GM12801 (cell line): ENCODE results near the gene ZNF300.
"Not testable (repeated sequence)": the region's sequence is repeated elsewhere in the genome, so short reads cannot be mapped to it uniquely, and the experiment has no call there.

Experiments
- TF ChIP-seq, protein P1 (sequence below): IDR thresholded peaks from one replicate; pipeline ENCODE4 v1.5.1; 2011; ENCODE audit warnings: control low read depth; ENCODE audit not compliant: insufficient read length; ENCODE audit errors: extremely low read depth

Gene ZNF300

DNA sequence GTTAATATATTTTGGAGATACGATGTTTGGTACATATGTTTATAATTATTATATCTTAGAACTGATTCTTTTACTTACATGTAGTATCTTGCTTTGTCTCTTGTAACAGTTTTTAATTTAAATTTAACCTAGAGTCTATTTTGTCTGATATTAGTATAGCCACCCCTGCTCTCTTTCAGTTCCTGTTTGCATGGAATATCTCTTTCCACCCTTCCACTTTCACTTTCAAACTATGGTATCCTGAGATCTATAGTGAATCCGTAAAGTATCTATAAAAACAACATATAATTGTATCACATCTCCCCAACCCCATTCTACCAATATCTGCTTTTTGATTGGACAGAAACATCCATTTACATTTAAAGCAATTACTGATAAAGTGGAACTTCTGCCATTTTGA lies 51.2 kb downstream of the ZNF300 start:
- TF ChIP-seq, protein P1, sequence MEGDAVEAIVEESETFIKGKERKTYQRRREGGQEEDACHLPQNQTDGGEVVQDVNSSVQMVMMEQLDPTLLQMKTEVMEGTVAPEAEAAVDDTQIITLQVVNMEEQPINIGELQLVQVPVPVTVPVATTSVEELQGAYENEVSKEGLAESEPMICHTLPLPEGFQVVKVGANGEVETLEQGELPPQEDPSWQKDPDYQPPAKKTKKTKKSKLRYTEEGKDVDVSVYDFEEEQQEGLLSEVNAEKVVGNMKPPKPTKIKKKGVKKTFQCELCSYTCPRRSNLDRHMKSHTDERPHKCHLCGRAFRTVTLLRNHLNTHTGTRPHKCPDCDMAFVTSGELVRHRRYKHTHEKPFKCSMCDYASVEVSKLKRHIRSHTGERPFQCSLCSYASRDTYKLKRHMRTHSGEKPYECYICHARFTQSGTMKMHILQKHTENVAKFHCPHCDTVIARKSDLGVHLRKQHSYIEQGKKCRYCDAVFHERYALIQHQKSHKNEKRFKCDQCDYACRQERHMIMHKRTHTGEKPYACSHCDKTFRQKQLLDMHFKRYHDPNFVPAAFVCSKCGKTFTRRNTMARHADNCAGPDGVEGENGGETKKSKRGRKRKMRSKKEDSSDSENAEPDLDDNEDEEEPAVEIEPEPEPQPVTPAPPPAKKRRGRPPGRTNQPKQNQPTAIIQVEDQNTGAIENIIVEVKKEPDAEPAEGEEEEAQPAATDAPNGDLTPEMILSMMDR: no peak

DNA sequence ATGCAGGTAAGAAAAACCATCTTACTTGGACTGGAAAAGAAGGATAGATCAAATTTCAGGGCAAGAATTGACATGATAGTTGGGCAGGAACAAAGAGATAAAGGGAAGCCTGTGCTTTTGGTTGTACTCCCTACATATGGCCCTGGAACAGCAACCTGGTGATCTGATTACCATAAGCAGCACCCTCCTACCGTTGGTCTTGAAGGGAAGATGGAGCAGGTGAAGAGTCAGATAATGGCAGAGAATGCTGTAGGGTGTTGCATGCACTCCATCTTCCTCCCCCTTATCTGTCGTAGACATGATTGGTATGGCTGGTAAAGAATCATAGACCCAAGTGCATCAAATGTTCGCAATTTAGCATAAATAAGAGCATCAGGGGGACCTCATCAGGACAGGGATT lies 53.7 kb downstream of the ZNF300 start:
- TF ChIP-seq, protein P1: no peak

DNA sequence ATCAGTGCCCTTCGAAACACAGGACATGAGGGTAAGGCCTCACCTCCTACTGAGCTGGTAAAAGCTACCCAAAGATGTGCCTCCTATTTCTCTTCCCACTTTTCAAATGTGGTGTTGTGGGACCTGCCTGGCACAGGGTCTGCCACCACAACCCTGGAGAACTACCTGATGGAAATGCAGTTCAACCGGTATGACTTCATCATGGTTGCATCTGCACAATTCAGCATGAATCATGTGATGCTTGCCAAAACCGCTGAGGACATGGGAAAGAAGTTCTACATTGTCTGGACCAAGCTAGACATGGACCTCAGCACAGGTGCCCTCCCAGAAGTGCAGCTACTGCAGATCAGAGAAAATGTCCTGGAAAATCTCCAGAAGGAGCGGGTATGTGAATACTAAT lies 56.5 kb downstream of the ZNF300 start:
- TF ChIP-seq, protein P1: no peak

DNA sequence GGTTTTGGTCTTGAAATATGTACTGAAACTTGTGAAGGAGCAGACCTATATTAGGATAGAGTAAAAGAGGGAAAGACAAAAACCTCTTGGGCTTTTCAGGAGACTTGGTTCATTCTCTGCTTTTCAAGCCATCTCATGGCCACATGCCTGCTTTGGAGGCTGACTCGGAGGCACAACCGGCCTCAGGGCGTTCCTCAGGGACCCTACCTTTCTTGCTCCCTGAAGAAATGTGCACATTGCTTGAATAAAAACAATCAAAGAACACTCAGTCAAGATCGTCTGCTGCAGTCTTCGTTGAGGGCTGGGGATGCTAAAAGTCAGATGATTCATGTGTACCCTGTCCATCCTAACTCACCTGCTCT lies 57.5 kb downstream of the ZNF300 start:
- TF ChIP-seq, protein P1: no peak

DNA sequence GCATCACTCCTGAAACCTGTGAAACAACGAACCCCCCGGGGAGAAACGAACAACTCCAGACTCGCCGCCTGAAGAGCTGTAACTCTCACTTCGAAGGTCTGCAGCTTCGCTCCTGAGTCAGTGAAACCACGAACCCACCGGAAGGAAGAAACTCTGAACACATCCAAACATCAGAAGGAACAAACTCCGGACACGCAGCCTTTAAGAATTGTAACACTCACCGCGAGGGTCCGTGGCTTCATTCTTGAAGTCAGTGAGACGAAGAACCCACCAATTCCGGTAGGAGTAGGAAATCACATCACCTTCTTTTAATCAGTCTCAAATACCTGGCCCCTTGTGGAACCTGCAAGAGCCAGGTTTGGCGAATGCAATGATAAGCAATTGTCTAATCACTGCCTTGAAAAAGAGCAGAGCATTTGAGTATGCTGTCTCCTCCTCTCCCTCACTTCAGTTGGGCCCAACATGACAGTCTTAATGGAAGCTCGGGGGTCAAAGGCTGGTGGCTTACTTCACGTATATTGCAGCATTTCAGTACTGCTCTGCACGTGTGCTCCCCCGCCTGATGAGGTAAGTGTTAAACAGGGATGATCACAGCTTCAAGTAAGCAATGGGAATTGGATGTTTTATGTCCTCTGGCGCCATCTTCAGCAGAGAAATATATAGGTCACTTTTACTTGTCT lies 58.0 kb downstream of the ZNF300 start:
- TF ChIP-seq, protein P1: no peak

DNA sequence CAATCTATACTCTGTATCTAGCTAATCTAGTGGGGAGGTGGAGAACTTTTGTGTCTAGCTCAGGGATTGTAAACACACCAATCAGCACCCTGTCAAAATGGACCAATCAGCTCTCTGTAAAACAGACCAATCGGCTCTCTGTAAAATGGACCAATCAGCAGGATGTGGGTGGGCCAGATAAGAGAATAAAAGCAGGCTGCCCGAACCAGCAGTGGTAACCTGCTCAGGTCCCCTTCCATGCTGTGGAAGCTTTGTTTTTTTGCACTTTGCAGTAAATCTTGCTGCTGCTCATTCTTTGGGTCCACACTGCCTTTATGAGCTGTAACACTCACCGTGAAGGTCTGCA lies 58.5 kb downstream of the ZNF300 start, which contains the start of gene IRGM:
TSS of gene IRGM (plus strand) at position 214 of the 346 bp plus-strand sequence. CDS start 1,603 bp downstream, outside the sequence.
- TF ChIP-seq, protein P1: not testable (repeated sequence)
